Right atrium auricular region (tissue), 2 donors: ENCODE measurements around the gene DHRS3. TPM values are rescaled to one million over a fixed set of nuclear protein-coding genes. Genes with fewer than 3 reads are reported as not detected.
A peak's percentile ranks its signal among the peaks of the same experiment; 100 is the strongest.

ENCODE experiments used
- DNase-seq: peaks from one replicate; pipeline ENCODE4 v3.0.0-alpha.2; 2019; ENCODE audit warnings: low spot score
- H3K27ac ChIP-seq, 2 donors: fragments of 200-600 bp; sonication (generic); 1 replicate in 1 of 2; 2 replicates in 1 of 2; pipeline ENCODE4 v1.5.1; 2016 to 2019
- H3K27me3 ChIP-seq, 2 donors: fragments of 200-600 bp; sonication (generic); one replicate each; pipeline versions ENCODE4 v1.5.1 to v1.6.0; 2017 to 2019
- H3K36me3 ChIP-seq: fragments of 200-600 bp; sonication (generic); one replicate; pipeline ENCODE4 v1.5.1; 2016
- H3K4me1 ChIP-seq, 2 donors: fragments of 200-600 bp; sonication (generic); one replicate each; pipeline versions ENCODE4 v1.5.1 to v1.6.0; 2017 to 2019
- H3K4me3 ChIP-seq, 2 donors: fragments of 200-600 bp; sonication (generic); 1 replicate in 1 of 2; 2 replicates in 1 of 2; pipeline ENCODE4 v1.5.1; 2017 to 2019; ENCODE audit warnings: mild to moderate bottlenecking in 1 of 2, moderate library complexity in 1 of 2
- H3K9me3 ChIP-seq, 2 donors: fragments of 200-600 bp; sonication (generic); one replicate each; pipeline ENCODE4 v1.5.1; 2019
- CTCF ChIP-seq, 2 donors: fragments of 200-600 bp; sonication (generic); IDR thresholded peaks; one replicate each; pipeline ENCODE4 v1.5.1; 2019; ENCODE audit warnings: antibody characterized with exemption in 2 of 2
- total RNA-seq, 2 donors: library from RNA; depleted of rRNA; stranded (reverse); fragments of >200 nt; gene quantifications; one replicate each; pipeline ENCODE4 v1.1.0, GENCODE V29; 2016

Gene DHRS3
- total RNA-seq, 2 donors from 2014 or later = 50.4 to 78.9 TPM

DNA sequence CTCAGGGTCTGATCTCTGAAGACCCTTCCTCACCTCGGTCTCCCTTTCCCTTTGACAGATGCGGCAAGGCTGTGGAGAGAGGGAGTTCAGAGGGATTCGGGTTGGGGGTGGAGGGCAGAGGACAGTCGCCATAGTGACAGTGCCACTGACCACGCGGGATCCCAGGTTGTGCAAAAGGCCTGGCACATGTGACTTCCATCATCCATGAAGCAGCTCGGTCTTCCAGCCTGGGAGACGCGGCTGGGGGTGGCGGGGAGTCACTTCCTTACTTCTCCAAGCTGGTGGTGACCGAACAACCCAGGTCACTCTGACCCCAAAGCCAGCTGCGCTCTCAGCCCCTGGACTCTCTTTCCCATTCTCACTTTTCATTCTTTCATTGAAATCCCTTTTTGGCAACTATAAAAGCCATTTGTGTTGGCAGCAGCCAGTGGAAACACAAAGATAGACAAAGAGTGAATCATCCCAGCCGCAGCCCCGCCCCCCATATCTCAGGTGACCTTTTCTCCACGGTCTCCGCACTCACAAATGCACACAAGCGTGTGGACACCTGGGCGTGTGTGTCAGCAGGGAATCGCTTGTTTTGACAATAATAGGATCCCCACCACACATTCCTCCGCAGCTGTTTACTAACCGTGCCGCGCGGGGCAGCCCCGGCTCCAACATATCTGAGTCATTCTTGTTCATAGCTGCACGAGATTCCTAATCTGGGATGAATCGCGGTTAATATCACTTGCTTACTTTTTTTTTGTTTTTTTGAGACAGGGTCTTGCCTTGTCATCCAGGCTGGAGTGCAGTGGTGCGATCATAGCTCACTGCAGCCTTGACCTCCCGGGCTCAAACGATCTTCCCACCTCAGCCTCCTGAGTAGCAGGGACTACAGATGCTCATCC is 68.3 kb downstream of the DHRS3 start:
- Histone ChIP-seq H3K27me3 (no peaks in the 10 kb centered on the region), H3K4me1 (peaks cover 0 to 61% of the 10 kb centered on the region in 2 donors), H3K9me3 (no peaks in the 10 kb centered on the region), H3K36me3 (no peaks in the 10 kb centered on the region), H3K27ac (peak overlapping the region; percentile 73 to 88), H3K4me3 (no peak overlapping the region)
- peak; percentile 93 for DNase-seq
- no peak for TF ChIP-seq CTCF (IDR thresholded peaks at IDR 0.05)

GRCh38 chr1:12548973-12549459 is 69.0 kb downstream of the DHRS3 start:
- H3K4me1 ChIP-seq = peaks cover 0 to 61% of the 10 kb centered on the region in 2 donors
- no peak for TF ChIP-seq CTCF (IDR thresholded peaks at IDR 0.05)

GRCh38 chr1:12548279-12548972 is 69.6 kb downstream of the DHRS3 start:
- H3K36me3 ChIP-seq = no peaks in the 10 kb centered on the region
- H3K4me1 ChIP-seq = peaks cover 0 to 57% of the 10 kb centered on the region in 2 donors
- no peaks in the 10 kb centered on the region for H3K9me3 ChIP-seq
- no peak for TF ChIP-seq CTCF (IDR thresholded peaks at IDR 0.05)
- no peaks in the 10 kb centered on the region for H3K27me3 ChIP-seq
- no peak overlapping the region for H3K4me3 ChIP-seq
- H3K27ac ChIP-seq = peak overlapping the region; percentile 73 to 88
- no peak for DNase-seq

More at GRCh38 chr1:12548973-12549459, 69.0 kb downstream of the DHRS3 start:
- peak; percentile 84 for DNase-seq
- Histone ChIP-seq H3K36me3 (no peaks in the 10 kb centered on the region), H3K9me3 (no peaks in the 10 kb centered on the region), H3K4me3 (no peak overlapping the region), H3K27me3 (no peaks in the 10 kb centered on the region), H3K27ac (peak overlapping the region; percentile 73 to 88)

- Histone ChIP-seq H3K27me3 (no peaks in the 10 kb centered on the region), H3K4me3 (no peak overlapping the region), H3K27ac (peak overlapping the region; percentile 73 to 88), H3K4me1 (peaks cover 0 to 51% of the 10 kb centered on the region in 2 donors), H3K36me3 (no peaks in the 10 kb centered on the region), H3K9me3 (no peaks in the 10 kb centered on the region)
- no peak for TF ChIP-seq CTCF (IDR thresholded peaks at IDR 0.05)
- no peak for DNase-seq
These were observed 70.3 kb downstream of the DHRS3 start for GRCh38 chr1:12547586-12548225.

GRCh38 chr1:12546771-12547585 is 71.0 kb downstream of the DHRS3 start:
- Histone ChIP-seq H3K27ac (peak overlapping the region; percentile 73 to 88), H3K4me1 (peaks cover 0 to 51% of the 10 kb centered on the region in 2 donors), H3K9me3 (no peaks in the 10 kb centered on the region), H3K36me3 (no peaks in the 10 kb centered on the region), H3K27me3 (no peaks in the 10 kb centered on the region), H3K4me3 (no peak overlapping the region)
- DNase-seq = peak; percentile 90
- no peak for TF ChIP-seq CTCF (IDR thresholded peaks at IDR 0.05)
